Mucosa of descending colon (tissue), 3 donors: ENCODE data around the gene PNMA8A. TPM values are rescaled to one million over a fixed set of nuclear protein-coding genes. Genes with fewer than 3 reads are reported as not detected.

ENCODE experiments used
- ATAC-seq: fragments of 200-7000 bp; cut with Tn5 transposase; one replicate; pipeline ENCODE4 v1.9.1; 2020; ENCODE audit warnings: mild to moderate bottlenecking, moderate library complexity
- DNase-seq, 3 donors: peaks; one replicate each; pipeline ENCODE4 v3.0.0-alpha.2; 2020
- H3K36me3 ChIP-seq: fragments of 200-600 bp; one replicate; pipeline ENCODE4 v1.8.0; 2021; ENCODE audit warnings: low read depth, mild to moderate bottlenecking
- H3K4me1 ChIP-seq: fragments of 200-600 bp; one replicate; pipeline ENCODE4 v1.8.0; 2021; ENCODE audit warnings: low read depth, mild to moderate bottlenecking
- H3K4me3 ChIP-seq: fragments of 200-600 bp; one replicate; pipeline ENCODE4 v1.8.0; 2021; ENCODE audit warnings: mild to moderate bottlenecking
- H3K9me3 ChIP-seq: fragments of 200-600 bp; one replicate; pipeline ENCODE4 v1.8.0; 2021; ENCODE audit warnings: mild to moderate bottlenecking
- intact Hi-C, 2 donors: fragments of 100-400 bp; cut with DNase I in 1 of 2; cut with micrococcal nuclease in 1 of 2; formaldehyde crosslinking; loops; one replicate each; pipeline versions ENCODE4 v1.11.0 to v1.11.1; 2022; cut with DNase I, micrococcal nuclease
- total RNA-seq, 3 donors: library from RNA; stranded (reverse); fragmentation: NEBNext Ultra II Directional in 2 of 3; extraction: Animal tissue kit (Norgen Biotek cat#: 25700) in 2 of 3; gene quantifications; one replicate each; pipeline versions ENCODE4 v1.2.1 to v1.2.4, GENCODE V29; 2021 to 2023
- TF ChIP-seq, protein P1 (sequence below): fragments of 200-600 bp; IDR thresholded peaks from one replicate; pipeline ENCODE4 v1.8.0; 2022; ENCODE audit warnings: antibody characterized with exemption, mild to moderate bottlenecking
- donor health status: DM: no; HTN: no; CAD: no; lungs with moderate emphysema.
- donor health status: DM: no; HTN: no; CAD: no.
- donor health status: DM: no; HTN: yes; CAD: no.

The PNMA8A gene
- total RNA-seq, 3 donors from 2014 or later = 0.20 to 3.2 (median 0.80) TPM

DNA sequence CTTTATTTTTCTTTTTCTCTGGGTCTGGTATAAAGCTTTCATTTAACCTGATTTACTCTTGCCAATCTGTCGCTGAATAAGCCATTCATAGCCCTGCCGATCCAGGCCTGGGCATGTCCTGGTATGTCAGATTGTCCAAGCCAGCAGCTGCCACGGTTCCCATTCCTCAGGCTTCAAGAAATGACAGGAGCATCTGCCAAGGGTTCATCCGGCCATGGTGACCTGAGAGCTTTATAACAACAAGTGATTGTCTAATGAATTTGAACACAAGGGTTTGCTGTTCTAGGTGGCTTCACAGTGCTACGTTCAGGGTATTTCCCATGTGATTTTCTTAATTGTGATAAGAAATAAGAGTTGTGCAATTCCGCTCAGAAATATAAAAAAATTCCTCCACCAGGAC lies 20.0 kb downstream of the PNMA8A start:
- TF ChIP-seq, protein P1, sequence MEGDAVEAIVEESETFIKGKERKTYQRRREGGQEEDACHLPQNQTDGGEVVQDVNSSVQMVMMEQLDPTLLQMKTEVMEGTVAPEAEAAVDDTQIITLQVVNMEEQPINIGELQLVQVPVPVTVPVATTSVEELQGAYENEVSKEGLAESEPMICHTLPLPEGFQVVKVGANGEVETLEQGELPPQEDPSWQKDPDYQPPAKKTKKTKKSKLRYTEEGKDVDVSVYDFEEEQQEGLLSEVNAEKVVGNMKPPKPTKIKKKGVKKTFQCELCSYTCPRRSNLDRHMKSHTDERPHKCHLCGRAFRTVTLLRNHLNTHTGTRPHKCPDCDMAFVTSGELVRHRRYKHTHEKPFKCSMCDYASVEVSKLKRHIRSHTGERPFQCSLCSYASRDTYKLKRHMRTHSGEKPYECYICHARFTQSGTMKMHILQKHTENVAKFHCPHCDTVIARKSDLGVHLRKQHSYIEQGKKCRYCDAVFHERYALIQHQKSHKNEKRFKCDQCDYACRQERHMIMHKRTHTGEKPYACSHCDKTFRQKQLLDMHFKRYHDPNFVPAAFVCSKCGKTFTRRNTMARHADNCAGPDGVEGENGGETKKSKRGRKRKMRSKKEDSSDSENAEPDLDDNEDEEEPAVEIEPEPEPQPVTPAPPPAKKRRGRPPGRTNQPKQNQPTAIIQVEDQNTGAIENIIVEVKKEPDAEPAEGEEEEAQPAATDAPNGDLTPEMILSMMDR = no peak
- DNase-seq = no peak
- Histone ChIP-seq H3K36me3 (no peaks in the 10 kb centered on the region), H3K4me1 (no peaks in the 10 kb centered on the region), H3K4me3 (no peak overlapping the region), H3K9me3 (no peaks in the 10 kb centered on the region)
- intact Hi-C loops = no loop called here
- ATAC-seq = no peak

DNA sequence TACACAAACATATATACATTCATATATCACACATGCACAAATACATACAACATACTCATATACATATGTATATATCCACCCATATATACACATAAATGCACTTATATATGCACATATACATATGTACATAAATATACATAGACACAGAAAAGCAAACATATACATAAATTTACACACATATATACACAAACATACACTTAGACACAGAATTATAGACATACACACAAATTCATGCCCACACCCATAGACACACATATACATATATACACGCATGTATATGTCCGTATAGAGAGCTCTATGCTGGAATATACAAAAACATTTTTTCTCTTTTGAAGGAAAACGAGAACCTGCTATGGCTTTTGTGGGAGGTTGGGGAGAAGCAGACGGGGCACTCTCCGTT lies 20.6 kb downstream of the PNMA8A start:
- H3K36me3 ChIP-seq = no peaks in the 10 kb centered on the region
- no peak overlapping the region for H3K4me3 ChIP-seq
- DNase-seq = no peak
- ATAC-seq = no peak
- no peaks in the 10 kb centered on the region for H3K9me3 ChIP-seq
- TF ChIP-seq, protein P1 = no peak
- H3K4me1 ChIP-seq = no peaks in the 10 kb centered on the region
- intact Hi-C loops = no loop called here

DNA sequence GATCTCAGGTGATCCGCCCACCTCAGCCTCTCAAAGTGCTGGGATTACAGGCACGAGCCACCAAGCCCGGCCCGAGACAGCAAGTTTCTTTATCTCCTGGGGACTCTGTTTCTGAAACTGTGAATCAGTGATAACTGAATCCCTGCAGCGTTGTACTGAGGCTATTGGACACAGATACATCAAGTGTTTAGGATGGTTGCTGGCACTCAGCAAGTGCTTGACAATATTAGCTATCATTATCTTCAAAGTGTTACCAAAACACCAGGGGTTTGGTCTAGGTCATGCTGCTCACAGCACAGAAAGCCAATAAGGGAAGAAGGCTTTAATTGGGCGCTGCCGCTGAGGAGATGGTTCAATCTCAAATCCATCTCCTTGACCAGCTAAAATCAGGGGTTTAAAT lies 22.1 kb downstream of the PNMA8A start:
- Histone ChIP-seq H3K9me3 (no peaks in the 10 kb centered on the region), H3K4me1 (no peaks in the 10 kb centered on the region), H3K36me3 (no peaks in the 10 kb centered on the region), H3K4me3 (no peak overlapping the region)
- intact Hi-C loops = no loop called here
- TF ChIP-seq, protein P1 = no peak
- ATAC-seq (no peak), DNase-seq (no peak)

DNA sequence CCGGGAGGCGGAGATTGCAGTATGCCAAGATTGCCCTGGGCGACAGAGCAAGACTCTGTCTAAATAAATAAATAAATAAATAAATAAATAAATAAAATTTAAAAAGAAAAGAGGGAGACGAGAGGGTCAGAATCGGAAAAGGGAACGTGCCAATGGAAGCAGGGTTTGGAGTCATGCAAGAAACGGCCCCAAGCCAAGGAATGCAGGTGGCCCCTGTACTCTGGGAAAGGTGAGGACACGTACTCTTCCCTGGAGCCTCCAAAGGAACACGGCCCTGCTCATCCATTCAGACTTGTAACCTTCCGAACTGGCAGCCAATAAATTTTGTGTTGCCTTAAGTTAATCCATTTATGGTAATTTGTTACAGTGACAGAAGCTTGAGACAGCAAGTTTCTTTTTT lies 22.8 kb downstream of the PNMA8A start:
- Histone ChIP-seq H3K4me1 (no peaks in the 10 kb centered on the region), H3K9me3 (no peaks in the 10 kb centered on the region), H3K4me3 (no peak overlapping the region), H3K36me3 (no peaks in the 10 kb centered on the region)
- TF ChIP-seq, protein P1 = no peak
- no peak for DNase-seq
- ATAC-seq = no peak
- intact Hi-C loops = no loop called here

DNA sequence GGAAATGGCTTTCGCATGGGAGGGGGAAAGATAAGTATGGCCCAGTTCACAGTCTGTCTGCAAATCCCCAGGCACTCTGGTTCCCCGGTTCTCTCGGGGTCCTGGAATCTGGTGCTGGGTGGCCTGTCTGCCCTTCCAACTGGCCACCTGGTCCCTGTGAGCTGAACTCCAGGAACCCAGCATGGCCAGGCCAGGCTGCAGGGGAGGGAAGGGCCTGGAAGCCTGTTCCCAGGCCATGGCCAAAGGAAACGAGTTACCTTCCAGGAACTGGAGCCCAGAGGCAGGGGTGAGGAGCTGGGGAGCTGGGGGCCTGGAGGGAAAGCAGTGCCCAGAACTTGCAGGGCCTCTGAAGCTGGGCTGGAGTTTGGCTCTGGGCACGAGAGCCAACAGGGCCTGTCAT lies 23.5 kb downstream of the PNMA8A start:
- Histone ChIP-seq H3K9me3 (no peaks in the 10 kb centered on the region), H3K4me1 (no peaks in the 10 kb centered on the region), H3K4me3 (no peak overlapping the region), H3K36me3 (no peaks in the 10 kb centered on the region)
- no peak for ATAC-seq
- TF ChIP-seq, protein P1 = no peak
- DNase-seq = no peak
- intact Hi-C loops = no loop called here

DNA sequence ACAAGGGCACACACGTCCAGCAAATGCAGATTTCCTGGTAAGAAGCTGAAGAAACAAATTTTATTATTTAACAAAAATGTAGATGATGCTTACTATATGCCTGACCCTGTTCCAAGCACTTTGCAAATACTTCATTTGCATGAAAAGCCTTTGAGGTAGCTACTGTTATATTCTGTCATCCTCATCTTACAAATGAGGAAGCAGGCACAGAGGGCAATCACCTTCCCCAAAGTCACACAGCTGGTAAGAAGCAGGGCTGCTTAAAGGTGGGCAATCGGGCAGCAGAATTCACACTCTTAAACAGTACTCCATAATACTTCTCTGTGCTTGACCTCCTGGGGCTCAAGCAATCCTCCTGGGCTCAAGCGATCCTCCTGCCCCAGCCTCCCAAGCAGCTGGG lies 24.4 kb downstream of the PNMA8A start:
- intact Hi-C loops = no loop called here
- ATAC-seq = no peak
- TF ChIP-seq, protein P1 = no peak
- DNase-seq = no peak
- no peaks in the 10 kb centered on the region for H3K4me1 ChIP-seq
- no peaks in the 10 kb centered on the region for H3K9me3 ChIP-seq
- H3K36me3 ChIP-seq = no peaks in the 10 kb centered on the region
- no peak overlapping the region for H3K4me3 ChIP-seq
